ENCODE results near the gene GREM2. TPM values are rescaled to one million over a fixed set of nuclear protein-coding genes. Genes with fewer than 3 reads are reported as not detected.

Gene GREM2
- total and polyA plus RNA-seq, 10 of the 15 experiments (the other 5 are each of a cell fraction or from before 2014, with no cell fraction given): not detected

DNA sequence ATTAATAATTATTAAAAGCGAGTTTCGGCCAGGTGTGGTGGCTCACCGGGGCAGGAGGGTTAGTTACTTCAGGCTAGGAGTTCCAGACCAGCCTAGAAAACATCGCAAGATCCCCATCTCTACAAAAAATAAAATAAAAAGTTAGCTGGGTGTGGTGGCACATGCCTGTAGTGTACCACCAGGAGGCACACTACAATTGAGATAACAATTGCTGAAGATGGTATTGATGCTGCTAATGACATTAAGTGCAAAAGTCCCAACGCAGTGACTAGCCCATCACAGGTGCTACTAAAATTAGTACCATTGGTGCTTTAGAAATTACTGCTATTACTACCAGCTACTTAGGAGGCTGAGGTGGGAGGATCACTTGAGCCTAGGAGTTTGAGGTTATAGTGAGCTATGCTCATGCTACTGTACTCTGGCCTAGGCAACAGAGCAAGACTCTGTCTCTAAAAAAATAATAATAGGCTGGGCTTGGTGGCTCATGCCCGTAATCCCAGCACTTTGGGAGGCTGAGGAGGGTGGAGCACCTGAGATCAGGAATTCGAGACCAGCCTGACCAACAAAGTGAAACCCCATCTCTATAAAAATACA, 156.6 kb downstream of the GREM2 start:
- FAIRE-seq (no peak), ATAC-seq (peak; percentile 93), DNase-seq (ENCODE audit: low read depth, low spot score) (no peak)
- POLR2A ChIA-PET: interaction anchor here (1.5 to 2.1 kb wide), 2 partner anchors 9 to 14 kb away, joined by 4 to 6 read pairs; no protein-coding TSS in a partner anchor
- TF ChIP-seq RAD21 (IDR thresholded peaks at IDR 0.05; ENCODE audit: insufficient read depth, low read depth, low read length): no peak
- TF ChIP-seq MEF2B (IDR thresholded peaks at IDR 0.05; ENCODE audit: partially characterized antibody, poor library complexity, severe bottlenecking): peak; percentile 21
- TF ChIP-seq, protein P1, sequence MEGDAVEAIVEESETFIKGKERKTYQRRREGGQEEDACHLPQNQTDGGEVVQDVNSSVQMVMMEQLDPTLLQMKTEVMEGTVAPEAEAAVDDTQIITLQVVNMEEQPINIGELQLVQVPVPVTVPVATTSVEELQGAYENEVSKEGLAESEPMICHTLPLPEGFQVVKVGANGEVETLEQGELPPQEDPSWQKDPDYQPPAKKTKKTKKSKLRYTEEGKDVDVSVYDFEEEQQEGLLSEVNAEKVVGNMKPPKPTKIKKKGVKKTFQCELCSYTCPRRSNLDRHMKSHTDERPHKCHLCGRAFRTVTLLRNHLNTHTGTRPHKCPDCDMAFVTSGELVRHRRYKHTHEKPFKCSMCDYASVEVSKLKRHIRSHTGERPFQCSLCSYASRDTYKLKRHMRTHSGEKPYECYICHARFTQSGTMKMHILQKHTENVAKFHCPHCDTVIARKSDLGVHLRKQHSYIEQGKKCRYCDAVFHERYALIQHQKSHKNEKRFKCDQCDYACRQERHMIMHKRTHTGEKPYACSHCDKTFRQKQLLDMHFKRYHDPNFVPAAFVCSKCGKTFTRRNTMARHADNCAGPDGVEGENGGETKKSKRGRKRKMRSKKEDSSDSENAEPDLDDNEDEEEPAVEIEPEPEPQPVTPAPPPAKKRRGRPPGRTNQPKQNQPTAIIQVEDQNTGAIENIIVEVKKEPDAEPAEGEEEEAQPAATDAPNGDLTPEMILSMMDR (IDR thresholded peaks at IDR 0.05 in 2 of 3, conservative IDR thresholded peaks at IDR 0.05 in 1 of 3; ENCODE audit: control insufficient read depth in 2 of 3, extremely low read depth in 1 of 3, insufficient read depth in 1 of 3, low read depth in 3 of 3, low read length in 3 of 3): peak in 2 of 3 experiments; percentile 48 to 55; a peak in 3 of 6 replicates
- peak; percentile 46; the same call in 1 of the 2 replicates for TF ChIP-seq SMC3 (IDR thresholded peaks at IDR 0.05; ENCODE audit: borderline replicate concordance, low read length)
- TF ChIP-seq BRCA1 (IDR thresholded peaks at IDR 0.05; ENCODE audit: low read depth, low read length): no peak
- no peaks in the 10 kb centered on the region for H3K79me2 ChIP-seq (ENCODE audit: control insufficient read depth, insufficient read depth, low read length)
- in situ Hi-C loops (cut with MboI): no loop called here
- RAD21 ChIA-PET (ENCODE audit: unreplicated experiment): interaction anchor here (0.6 to 2.4 kb wide), 12 partner anchors 10 to 236 kb away, joined by 3 to 30 read pairs (median 4); no protein-coding TSS in a partner anchor
- no peaks in the 10 kb centered on the region for H3K4me1 ChIP-seq (ENCODE audit: control insufficient read depth, insufficient read depth, low read length)
- H3K27me3 ChIP-seq (replicated peaks in 1 of 2; ENCODE audit: control insufficient read depth in 2 of 2, insufficient read depth in 2 of 2, low read length in 1 of 2): no peaks in the 10 kb centered on the region
- H2AFZ ChIP-seq (ENCODE audit: control insufficient read depth, low read depth, low read length): no peak overlapping the region
- no peak overlapping the region for H3K27ac ChIP-seq (ENCODE audit: control insufficient read depth, insufficient read depth)
- SMC1A ChIA-PET (ENCODE audit: uncharacterized antibody, unreplicated experiment): interaction anchor here (0.8 to 6.2 kb wide), 15 partner anchors 10 to 489 kb away, joined by 3 to 46 read pairs (median 5); no protein-coding TSS in a partner anchor
- CTCF ChIA-PET: interaction anchor here (0.6 to 4.4 kb wide), 16 partner anchors 9 to 330 kb away, joined by 3 to 54 read pairs (median 4); no protein-coding TSS in a partner anchor
- no peaks in the 10 kb centered on the region for H3K36me3 ChIP-seq (ENCODE audit: control insufficient read depth in 2 of 2, insufficient read depth in 2 of 2, low read length in 1 of 2)
- no peak overlapping the region for H3K9ac ChIP-seq (ENCODE audit: control insufficient read depth, insufficient read depth, low read length)
- BruUV-seq (replicated peaks): no TSS peak
- no peaks in the 10 kb centered on the region for H3K9me3 ChIP-seq (replicated peaks; ENCODE audit: control insufficient read depth, insufficient read depth, low read length)
- intact Hi-C loops (cut with micrococcal nuclease; ENCODE audit: unreplicated experiment): loop anchor here (1.0 to 2.0 kb wide), 3 partner anchors 147 to 237 kb away; no protein-coding TSS in a partner anchor
- H3K4me2 ChIP-seq (ENCODE audit: control insufficient read depth, insufficient read depth): no peak overlapping the region
- 13% methylated on average over 7 of the region's 7 CpGs for WGBS (ENCODE audit: insufficient coverage, insufficient replicate concordance, low lambda C conversion rate, missing lambda C conversion rate)
- no peaks in the 10 kb centered on the region for H4K20me1 ChIP-seq (ENCODE audit: control insufficient read depth, insufficient read depth)
- H3K4me3 ChIP-seq: no peak overlapping the region

All from GM12878 (cell line).